ENCODE data around the gene KRTAP5-2. TPM values are rescaled to one million over a fixed set of nuclear protein-coding genes. Genes with fewer than 3 reads are reported as not detected.
A peak's percentile ranks its signal among the peaks of the same experiment; 100 is the strongest.

The KRTAP5-2 gene
- total RNA-seq, 1 donor from 2014 or later, result not detected

GRCh38 chr11:1573077-1573902 lies 24.8 kb downstream of the KRTAP5-2 start:
- no peaks in the 10 kb centered on the region for H3K27me3 ChIP-seq
- TF ChIP-seq, protein P1, sequence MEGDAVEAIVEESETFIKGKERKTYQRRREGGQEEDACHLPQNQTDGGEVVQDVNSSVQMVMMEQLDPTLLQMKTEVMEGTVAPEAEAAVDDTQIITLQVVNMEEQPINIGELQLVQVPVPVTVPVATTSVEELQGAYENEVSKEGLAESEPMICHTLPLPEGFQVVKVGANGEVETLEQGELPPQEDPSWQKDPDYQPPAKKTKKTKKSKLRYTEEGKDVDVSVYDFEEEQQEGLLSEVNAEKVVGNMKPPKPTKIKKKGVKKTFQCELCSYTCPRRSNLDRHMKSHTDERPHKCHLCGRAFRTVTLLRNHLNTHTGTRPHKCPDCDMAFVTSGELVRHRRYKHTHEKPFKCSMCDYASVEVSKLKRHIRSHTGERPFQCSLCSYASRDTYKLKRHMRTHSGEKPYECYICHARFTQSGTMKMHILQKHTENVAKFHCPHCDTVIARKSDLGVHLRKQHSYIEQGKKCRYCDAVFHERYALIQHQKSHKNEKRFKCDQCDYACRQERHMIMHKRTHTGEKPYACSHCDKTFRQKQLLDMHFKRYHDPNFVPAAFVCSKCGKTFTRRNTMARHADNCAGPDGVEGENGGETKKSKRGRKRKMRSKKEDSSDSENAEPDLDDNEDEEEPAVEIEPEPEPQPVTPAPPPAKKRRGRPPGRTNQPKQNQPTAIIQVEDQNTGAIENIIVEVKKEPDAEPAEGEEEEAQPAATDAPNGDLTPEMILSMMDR (IDR thresholded peaks at IDR 0.05), result peak in 1 of 3 experiments; percentile 4
- peak overlapping the region; percentile 57 to 74 for H3K4me3 ChIP-seq
- DNase-seq (ENCODE audit: low spot score in 2 of 2), result peak in 1 of 2 donors; percentile 76
- intact Hi-C loops (cut with DNase I), result loop anchor here (5.0 to 10.0 kb wide), 7 partner anchors 91 to 1066 kb away; partner anchors contain the start of genes CTSD and RNH1
- peaks cover 0 to under 1% of the 10 kb centered on the region in 2 donors for H3K9me3 ChIP-seq
- no peaks in the 10 kb centered on the region for H3K36me3 ChIP-seq
- H3K27ac ChIP-seq, result peak overlapping the region; percentile 80 to 87
- H3K4me1 ChIP-seq, result peaks cover 21 to 27% of the 10 kb centered on the region in 2 donors

GRCh38 chr11:1572197-1573076 lies 25.7 kb downstream of the KRTAP5-2 start, which contains the start of gene DUSP8:
DUSP8 (minus strand) TSS chr11:1572271; CDS start chr11:1565826, 6,445 bp downstream.
- peak; percentile 65 to 96 for DNase-seq (ENCODE audit: low spot score in 2 of 2)
- Histone ChIP-seq H3K9me3 (no peaks in the 10 kb centered on the region), H3K27ac (peak within 1 kb of the TSS; percentile 80 to 87), H3K36me3 (no peaks in the 10 kb centered on the region), H3K4me3 (peak within 1 kb of the TSS; percentile 57 to 93), H3K27me3 (no peaks in the 10 kb centered on the region), H3K4me1 (peaks cover 21 to 27% of the 10 kb centered on the region in 2 donors)
- TF ChIP-seq, protein P1 (IDR thresholded peaks at IDR 0.05), result no peak
- intact Hi-C loops (cut with DNase I), result loop anchor here (5.0 to 10.0 kb wide), 7 partner anchors 90 to 1065 kb away; partner anchors contain the start of genes CTSD and RNH1

GRCh38 chr11:1571760-1572196 lies 26.3 kb downstream of the KRTAP5-2 start:
- intact Hi-C loops (cut with DNase I), result loop anchor here (1.0 to 10.0 kb wide), 8 partner anchors 12 to 1064 kb away; partner anchors contain the start of genes CTSD and RNH1
- Histone ChIP-seq H3K4me3 (peak overlapping the region; percentile 51 to 93), H3K4me1 (peaks cover 21 to 27% of the 10 kb centered on the region in 2 donors), H3K9me3 (no peaks in the 10 kb centered on the region), H3K27ac (peak overlapping the region; percentile 77 to 78), H3K36me3 (no peaks in the 10 kb centered on the region), H3K27me3 (no peaks in the 10 kb centered on the region)
- no peak for DNase-seq (ENCODE audit: low spot score in 2 of 2)
- TF ChIP-seq, protein P1 (IDR thresholded peaks at IDR 0.05), result no peak

DNA sequence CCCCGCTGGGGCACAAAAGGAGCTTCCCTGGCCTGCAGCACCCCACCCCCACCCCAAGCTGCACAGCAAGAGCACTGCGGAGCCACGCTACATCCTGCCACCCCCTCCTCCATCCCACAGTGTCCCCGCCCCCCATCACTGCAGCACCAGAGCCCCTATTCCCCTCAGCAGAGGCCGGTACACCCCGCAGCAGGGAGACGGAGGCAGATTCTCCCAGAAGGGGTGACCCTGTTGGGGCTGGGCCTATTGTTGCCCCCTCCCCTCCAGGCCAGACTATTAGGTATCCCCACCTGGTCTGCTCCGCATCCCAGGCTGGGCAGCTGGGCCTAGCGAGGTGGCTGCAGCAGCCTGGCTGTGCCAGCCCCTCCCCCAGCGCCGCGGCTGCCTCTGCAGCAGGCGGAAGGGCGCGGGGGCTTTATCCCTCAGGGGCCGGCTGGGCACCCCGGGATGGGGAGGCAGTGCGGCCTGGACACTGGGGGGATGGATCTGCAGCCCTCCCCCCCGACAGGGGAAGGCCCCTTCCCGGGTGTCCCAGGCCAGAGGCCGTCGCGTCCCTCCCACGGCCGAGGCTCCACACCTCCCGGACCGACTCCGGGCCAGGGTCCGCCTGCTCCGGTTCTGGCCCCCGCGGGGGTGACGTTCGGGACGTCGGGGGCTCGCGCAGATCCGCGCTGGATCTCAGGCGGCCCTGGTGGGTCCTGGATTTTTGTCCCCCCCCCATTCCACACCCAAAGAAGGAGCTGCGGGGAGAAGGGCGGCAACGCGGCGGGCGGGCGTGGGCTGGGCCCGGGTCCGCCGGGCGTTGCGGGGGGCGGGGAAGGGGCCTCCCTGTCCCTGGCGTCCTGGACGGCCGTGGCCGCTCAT lies 27.0 kb downstream of the KRTAP5-2 start:
- Histone ChIP-seq H3K4me3 (peak overlapping the region; percentile 51 to 93), H3K36me3 (no peaks in the 10 kb centered on the region), H3K9me3 (no peaks in the 10 kb centered on the region), H3K4me1 (peaks cover 21 to 27% of the 10 kb centered on the region in 2 donors), H3K27me3 (no peaks in the 10 kb centered on the region), H3K27ac (peak overlapping the region; percentile 77 to 78)
- TF ChIP-seq, protein P1 (IDR thresholded peaks at IDR 0.05), result no peak
- intact Hi-C loops (cut with DNase I), result loop anchor here (1.0 to 10.0 kb wide), 8 partner anchors 12 to 1064 kb away; partner anchors contain the start of genes CTSD and RNH1
- DNase-seq (ENCODE audit: low spot score in 2 of 2), result peak in 1 of 2 donors; percentile 73

Data from ascending aorta (tissue), 2 donors.